NCI-H345 treated with DMSO at 0.1 percent for 48 hours (cell line): ENCODE measurements around the gene SINHCAF.
"Not testable (repeated sequence)": the region's sequence is repeated elsewhere in the genome, so short reads cannot be mapped to it uniquely, and the experiment has no call there.

Source experiments
- DNase-seq: peaks from one replicate; lab custom pipeline; 2025; ENCODE audit not compliant: unreplicated experiment; lab: John Stamatoyannopoulos, UW

Gene SINHCAF

DNA sequence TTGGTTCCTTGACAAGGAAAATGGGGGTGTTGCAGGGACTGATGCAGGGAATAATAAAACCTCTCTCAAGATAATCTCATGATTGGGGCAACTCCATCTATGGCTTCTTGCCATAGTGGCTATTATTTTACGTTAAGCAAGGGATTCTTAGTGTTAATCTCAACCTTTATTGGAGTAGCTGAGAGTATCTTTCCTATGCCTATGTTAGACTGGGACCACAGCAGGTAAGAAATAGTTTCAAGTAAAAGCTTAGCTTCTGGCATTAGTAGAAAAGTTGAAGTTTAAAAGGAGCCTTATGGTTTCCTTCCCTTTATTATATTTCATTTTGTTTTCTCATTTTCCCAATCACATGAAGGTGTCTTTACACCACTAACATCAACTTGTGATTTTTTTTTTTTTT, 16.7 kb downstream of the SINHCAF start:
- DNase-seq = no peak

DNA sequence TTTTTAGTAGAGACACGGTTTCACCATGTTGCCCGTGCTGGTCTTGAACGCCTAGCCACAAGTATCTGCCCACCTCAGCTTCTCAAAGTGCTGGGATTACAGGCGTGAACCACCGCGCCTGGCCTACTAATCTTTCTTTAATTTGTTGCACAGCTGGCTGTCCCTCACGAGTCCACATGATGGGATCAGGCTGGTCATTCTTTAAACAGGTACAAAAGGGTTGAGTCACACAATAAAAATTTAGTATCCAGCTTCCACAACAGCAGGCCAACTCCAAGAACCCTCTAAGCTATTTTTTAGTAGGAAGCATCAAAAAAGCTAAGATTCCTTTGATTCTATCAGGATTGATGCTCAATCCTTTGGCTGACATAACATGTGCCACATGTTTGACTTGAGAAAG, 17.8 kb downstream of the SINHCAF start:
- DNase-seq = no peak

DNA sequence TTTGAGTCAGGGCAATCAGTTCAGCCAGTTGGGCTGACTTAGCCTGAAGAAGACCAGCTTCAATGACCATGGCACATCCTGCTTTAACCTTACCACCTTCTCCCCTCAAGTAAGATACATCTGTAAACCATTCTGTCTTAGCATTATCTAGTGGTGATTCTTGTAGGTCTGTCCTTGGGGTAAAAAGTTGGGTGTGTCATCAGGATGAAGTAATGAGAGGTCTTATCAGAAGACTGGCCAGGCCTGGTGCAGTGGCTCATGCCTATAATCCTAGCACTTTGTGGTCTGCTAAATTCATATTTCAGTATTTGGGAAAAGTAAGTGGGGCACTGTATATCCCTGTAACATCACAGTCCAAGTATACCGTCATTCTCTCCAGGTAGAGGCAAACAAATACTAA, 19.1 kb downstream of the SINHCAF start:
- DNase-seq = no peak

DNA sequence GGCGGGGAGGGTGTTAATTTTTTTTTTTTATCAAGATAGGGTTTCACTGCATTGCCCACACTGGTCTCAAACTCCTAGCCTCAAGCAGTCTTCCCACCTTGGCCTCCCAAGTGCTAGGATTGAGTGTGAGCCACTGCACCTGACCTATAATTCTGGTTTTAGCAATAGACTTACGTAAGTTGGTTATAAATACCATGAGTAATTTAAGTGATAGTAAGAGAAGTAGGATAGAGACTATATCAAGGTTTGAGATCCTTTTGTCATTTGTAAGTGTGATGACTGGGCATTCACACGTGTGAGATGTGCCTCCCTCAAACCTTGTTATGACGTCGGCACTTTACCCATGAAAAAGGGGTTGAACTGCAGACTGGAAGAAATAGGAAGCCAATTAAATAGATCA, 22.5 kb downstream of the SINHCAF start:
- no peak for DNase-seq

DNA sequence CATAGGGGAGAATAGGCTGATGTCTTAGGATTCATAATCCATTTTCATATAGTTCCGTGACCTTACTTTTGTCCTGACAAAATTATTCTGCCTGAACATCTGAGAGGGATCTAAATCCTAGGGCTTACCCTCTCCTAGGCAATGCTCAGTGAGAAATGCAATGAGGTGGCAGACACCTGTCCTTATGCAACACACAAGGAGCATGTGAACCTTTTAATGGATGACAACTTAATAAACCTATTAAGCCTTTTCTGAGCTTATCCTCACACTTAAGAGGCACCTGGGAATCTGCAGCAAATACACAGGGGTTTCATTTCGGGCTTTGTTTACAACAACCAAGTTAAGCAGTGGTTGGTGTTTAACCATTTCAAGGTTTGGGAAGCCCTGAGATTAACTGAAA, 24.6 kb downstream of the SINHCAF start:
- DNase-seq = no peak

DNA sequence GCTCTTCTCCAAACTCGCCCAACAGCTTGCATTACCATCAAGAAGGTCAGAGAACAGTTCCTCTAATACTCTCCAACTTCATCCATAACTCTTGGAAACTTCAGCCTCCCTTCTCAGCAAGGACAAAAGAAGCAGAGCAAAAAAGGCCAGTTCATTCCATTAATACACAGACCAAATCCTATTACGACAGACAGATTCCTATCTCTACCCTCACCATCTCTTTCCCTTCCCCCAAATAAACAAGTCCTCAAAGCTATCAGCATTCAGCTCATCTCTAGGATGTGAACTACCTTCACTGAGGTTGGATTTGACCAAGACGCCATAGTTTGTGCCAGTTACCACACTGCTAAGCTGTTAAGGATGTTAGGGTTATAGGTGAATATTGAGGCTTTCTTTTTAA, 25.2 kb downstream of the SINHCAF start:
- DNase-seq = no peak

DNA sequence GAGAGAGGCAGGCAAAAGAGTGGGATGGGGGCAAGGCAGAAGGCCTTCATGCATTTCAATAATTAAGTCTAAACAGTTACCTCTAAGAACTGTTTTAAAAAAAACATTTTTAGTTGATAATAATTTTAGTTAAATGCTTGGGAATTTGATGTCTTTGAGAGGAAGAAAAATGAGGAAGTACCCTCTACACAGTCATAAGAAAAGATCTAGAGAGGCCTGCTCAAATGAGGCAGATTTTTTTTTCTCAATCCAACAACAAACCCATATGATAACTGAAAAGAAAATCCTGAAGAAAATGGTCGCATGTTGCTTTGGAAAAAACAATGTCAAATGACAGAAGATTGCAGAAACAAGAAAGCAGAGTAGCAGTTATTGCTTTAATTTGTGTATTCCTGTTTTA, 25.6 kb downstream of the SINHCAF start:
- DNase-seq = no peak

DNA sequence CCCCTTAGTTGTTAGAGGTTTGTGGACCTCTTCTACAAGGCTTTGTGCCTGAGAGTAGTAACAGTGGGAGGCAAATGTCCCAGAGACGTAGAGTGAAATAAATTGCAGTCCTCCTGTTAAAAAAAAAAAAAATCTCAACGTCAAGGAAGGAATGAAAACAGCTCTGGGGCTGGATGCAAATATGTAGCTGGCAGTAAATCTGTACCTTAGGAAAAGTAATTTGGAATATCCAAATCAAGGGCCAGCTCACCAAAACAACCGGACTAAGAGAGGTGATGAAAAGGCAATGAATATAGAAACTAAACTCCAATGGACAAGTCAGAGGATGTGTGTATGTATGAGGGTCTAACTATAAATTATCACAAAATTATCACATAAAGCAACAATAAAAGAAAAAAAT, 27.0 kb downstream of the SINHCAF start:
- DNase-seq = no peak

DNA sequence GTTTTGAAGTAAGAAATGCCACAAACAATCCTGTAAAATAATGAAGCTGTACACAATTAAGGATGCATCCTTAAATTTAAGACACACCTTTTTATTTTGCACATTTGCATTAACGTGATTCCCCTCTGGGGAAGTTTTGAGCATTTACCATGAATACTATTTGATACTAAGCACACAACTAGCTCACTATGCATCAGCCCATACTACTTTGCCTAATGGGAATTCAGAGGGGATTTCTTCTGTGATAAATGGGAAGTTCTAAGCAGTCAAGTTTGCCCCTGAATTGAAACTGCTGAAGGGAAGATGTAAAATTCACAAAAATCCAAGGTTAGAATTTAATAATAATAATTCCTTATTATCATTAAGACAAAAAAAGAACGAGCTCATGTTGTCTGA, 27.4 kb downstream of the SINHCAF start:
- DNase-seq = no peak

DNA sequence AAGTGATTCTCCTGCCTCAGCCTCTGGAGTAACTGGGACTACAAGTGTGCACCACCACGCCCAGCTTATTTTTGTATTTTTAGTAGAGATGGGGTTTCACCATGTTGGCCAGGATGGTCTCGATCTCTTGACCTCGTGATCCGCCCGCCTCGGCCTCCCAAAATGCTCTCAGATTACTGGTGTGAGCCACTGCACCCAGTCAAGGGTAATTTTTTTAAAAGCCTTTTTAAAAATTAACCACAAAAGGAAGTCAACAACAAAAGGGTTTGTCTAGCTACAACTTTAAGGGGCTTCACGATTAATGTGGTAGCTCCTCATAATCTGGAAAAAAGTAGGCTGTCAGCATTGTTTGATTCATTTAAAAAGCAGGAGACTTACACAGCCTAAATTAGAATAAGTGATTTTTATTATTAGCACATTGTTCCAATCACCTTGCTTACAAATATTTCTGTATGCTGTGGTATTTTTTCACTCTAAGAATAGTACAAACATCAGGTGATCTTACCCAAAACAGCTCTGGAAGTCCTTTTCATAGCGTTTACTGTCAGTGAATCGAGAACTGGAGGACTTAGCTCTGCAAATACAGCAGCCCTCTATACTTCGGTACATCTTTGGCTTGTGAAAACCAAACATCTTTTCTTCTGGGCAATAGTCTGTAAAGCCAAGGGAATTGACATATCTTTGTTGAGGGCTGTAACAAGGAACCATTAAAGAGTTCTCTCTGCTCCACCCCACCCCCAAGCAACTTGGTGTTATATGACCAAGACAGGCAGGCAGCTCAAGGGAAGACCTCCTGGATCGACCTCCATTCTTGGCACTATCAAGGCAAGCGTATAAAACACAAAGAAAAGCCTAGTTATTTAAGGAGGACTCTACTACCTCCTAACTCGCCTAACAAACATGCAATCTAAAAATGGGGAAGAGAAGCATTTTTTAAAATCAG, 28.1 kb downstream of the SINHCAF start:
- no peak for DNase-seq

DNA sequence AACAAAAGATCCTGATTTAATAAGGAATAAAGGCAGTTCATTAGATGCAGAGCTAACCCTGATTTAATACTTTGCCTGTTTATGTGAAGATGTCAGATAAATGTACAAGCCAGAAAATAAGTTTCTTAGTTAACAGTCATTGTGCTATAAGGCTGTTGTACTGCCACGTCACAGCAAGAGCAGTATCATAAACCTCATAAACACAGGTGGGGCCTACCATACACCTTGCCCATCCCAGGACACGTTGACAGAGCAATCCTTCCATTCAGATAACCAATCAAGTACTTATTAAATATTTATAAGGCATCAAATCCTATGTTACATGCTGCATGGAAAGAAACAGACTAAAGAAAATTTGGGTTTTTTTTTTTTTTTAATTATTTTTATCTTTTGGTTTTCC, 36.5 kb downstream of the SINHCAF start:
- no peak for DNase-seq

DNA sequence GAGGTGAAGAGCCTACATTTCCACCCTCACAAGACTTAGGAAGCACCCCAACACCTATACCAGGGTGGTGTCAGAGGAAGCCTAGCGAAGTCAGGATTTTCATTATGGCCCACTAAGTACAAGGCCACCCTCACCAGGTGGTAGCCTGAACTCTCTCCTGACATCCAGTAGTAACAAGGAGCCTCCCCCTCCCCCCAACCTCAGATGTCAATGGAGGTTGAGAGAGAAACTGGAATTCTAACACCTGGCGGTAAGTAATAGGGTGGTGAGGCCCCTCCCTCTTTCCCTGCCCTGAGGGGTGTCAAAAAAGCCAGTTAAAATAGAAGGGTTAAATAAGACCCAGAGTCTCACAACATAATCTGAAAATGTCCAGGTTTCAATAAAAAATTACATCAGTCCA, 37.6 kb downstream of the SINHCAF start:
- DNase-seq = no peak

DNA sequence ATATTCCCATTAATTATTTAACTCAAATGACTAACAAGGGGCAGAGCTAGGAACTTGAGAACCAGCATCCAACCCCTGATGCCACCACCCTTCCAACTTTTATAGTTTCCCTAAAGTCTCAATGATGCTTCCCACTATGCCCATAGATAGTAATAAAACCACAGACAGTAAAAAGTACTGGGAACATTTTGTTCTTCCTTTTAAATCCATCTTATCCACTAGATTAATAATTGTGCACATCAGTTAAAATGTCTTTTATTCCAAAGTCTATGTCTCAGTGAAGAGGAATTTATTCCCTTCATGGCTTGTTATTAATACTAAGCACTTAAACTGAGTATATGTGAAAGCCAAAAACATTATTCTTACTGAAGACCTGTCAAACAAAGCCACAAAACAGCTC, 45.8 kb downstream of the SINHCAF start:
- DNase-seq = no peak

DNA sequence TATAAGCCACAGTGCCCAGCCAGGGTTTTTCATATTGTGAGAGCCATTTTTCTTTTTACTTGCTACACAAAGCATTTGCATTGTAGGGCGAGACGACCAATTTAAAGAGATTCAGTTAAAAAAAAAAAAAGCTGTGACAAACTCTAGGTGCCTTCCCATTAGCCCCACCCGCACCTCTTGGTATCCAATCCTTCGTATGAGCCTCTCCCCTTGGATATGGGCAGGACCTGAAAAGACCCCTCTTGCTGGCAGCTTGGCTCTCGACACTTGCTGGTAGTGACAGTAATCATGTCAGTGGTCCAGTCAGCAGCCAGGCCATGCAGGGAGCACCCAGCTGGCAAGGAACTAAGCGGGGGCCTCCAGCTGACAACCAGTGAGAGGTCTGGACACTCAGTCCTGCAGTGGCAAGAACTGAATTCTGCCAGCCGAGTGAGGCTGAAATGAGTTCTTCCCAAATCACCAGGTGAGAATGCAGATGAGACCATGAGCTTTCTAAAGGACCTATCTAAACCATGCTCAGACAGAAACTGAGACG, 46.5 kb downstream of the SINHCAF start:
- DNase-seq = no peak

DNA sequence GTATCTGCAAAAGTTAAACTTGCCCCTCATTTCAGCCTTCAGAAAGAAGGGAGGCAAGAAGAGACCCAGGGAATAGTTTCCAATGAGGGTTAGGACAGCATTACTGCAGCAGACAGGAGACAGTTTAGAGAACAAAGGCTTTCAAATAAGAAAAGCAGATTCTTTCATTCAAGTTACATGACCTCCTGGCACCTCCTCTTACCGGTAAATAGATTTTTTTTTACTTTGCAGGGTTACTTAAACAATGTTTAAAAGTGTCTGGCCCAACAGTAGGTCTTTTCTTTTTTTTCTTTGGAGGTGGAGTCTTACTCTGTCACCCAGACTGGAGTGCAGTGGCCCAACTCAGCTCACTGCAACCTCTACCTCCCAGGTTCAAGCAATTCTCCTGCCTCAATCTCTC, 47.1 kb downstream of the SINHCAF start:
- no peak for DNase-seq

DNA sequence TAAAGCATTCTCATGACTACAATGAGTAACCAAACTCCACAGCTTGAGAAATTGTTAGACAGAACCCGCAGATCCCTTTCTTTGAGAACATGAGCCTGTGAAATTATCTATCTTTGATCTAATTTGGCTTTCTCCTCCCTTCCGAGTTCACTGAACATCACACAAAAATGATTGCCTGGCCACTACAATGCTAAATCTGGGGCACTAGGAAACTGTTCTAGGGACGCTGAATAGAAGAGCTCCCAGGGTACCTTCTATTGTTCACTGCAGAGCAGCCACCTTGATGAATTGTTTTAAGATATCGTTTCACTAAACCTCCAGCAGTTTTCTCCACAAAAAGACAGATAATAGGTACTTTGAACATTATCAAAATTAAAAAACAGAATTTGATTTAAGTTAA, 47.5 kb downstream of the SINHCAF start:
- DNase-seq = no peak

DNA sequence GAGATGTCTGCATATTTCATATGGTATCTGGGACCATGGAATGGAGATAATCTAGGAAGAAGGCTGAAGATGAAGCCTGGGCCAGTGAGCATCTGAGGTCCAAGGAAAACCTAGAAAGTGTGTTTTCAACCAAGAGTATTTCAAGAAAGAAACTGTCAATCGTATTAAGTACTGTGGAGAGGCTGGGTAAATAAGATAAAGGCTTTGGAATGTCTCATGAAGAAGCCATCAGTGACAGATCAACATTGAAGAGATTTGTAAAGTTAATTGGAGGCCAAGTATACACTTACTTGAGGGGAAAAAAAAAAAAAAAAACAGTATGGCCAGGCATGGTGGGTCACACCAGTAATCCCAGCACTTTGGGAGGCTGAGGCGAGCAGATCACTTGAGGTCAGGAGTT, 48.9 kb downstream of the SINHCAF start:
- no peak for DNase-seq

DNA sequence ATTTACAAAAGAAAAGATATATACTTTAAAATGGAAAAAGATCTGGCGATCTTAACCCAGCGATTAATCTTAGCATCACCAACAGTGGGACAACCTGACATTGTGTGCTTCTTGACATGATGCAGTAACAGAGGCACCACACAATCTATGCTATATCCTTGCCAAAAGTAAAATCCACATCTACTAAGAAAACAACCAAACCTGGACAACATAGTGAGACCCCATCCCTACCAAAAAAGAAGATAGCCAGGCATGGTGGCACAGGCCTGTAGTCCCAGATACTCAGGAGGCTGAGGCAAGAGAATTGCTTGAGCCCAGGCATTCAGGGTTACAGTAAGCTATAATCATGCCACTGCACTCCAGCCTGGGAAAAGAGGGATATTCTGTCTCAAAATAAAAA, 50.5 kb downstream of the SINHCAF start:
- DNase-seq = no peak

DNA sequence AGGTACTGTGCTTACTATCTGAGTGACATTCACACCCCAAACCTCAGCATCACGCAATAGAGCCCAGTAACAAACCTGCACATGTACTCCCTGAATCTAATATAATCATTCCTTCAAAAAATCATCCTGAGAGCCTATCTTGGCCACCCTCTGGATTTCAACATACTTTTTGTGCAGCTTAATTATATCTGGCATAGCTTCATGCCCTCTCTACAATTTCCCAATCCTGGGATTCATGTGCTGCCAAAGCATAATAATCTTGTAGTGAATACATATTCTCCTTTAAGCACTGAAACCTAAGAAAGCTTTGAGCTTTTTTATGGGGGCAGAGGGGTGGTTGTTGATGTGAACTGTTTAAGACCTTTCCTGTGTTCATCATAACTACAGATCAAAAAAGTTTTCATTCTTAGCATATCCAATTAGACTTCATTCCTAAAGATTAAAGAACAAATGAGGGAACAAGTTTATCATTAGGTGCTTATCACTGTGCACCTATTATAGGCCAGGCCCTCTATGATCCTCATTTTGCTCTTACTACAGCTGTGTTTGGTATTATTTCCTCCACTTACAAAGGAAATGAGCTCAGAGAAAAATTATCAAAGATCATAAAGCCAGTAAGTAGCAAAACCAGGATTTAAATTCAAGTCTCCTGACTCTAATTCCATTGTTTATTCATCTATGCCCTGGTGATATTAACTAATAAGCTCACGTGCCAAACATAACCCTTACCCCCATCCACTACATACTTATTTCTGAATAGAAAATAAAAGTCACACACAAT, 51.2 kb downstream of the SINHCAF start:
- no peak for DNase-seq

DNA sequence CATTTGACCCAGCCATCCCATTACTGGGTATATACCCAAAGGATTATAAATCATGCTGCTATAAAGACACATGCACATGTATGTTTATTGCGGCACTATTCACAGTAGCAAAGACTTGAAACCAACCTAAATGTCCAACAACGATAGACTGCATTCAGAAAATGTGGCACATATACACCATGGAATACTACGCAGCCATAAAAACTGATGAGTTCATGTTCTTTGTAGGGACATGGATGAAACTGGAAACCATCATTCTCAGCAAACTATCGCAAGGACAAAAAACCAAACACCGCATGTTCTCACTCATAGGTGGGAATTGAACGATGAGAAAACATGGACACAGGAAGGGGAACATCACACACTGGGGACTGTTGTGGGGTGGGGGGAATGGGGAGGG, 52.2 kb downstream of the SINHCAF start:
- DNase-seq = not testable (repeated sequence)

DNA sequence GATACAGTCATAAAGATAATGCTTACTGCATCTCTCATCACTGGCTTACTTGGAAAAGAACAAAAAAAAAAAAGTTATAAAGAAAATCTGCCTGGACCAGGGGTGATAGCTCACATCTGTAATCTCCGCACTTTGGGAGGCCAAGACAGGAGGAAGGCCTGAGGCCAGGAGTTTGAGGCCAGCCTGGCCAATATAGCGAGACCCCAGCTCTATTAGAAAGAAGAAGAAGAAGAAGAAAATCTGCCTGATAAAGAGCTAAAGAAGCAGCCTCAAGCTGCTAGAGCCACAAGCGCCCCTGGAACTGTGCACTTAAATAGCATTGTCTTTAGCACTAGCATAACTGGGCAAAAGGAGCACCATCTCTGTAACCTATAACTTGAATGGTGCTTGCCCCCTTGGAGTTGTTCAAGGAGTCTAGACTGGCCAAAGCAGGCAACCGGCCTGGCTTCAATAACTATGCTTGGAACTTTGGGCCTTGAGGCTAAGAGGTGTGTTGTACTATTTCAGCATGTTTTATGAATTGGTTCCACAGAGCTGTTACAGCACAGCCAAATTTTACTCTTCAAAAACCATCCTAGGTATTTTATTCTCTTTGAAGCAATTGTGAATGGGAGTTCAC, 53.2 kb downstream of the SINHCAF start:
- DNase-seq = no peak

DNA sequence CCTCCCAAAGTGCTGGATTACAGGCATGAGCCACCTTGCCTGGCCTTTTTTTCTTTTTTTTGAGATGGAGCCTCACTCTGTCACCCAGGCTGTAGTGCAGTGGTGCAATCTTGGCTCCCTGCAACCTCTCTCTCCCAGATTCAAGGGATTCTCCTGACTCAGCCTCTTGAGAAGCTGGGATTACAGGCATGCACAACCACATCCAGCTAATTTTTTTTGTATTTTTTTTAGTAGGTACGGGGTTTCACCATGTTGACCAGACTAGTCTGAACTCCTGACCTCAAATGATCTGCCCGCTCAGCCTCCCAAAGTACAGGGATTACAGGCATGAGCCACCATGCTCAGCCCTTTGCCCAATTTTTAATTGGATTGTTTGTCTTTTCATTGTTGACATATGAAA, 58.0 kb downstream of the SINHCAF start:
- DNase-seq = no peak
